Measurements from ENCODE around the gene INSIG2. TPM values are rescaled to one million over a fixed set of nuclear protein-coding genes. Genes with fewer than 3 reads are reported as not detected.

INSIG2 gene
- polyA plus RNA-seq = 10 to 100 TPM; 13.3 to 34.5 (median 15.9) TPM
- long read RNA-seq, donor 1 = 0 reads
- long read RNA-seq, donor 2 = 0 reads
- long read RNA-seq, donor 3, transcript INSIG2-201 (6 exons, 2,590 nt) = major isoform, 11 of 14 reads
- long read RNA-seq, donor 3, partial matches to known transcripts = 0 of 14 reads
- long read RNA-seq, donor 3, other reads (novel, unspliced or antisense) = 0 of 14 reads
- long read RNA-seq, donor 4, partial matches to known transcripts = 0 of 1 reads
- long read RNA-seq, donor 4, other reads (novel, unspliced or antisense) = 0 of 1 reads
- long read RNA-seq, donor 5, partial matches to known transcripts = 0 of 5 reads
- long read RNA-seq, donor 5, other reads (novel, unspliced or antisense) = 0 of 5 reads
- long read RNA-seq, donor 6, transcript INSIG2-201 (6 exons, 2,590 nt) = major isoform, 8 of 19 reads
- long read RNA-seq, donor 6, partial matches to known transcripts = 10 of 19 reads
- long read RNA-seq, donor 6, other reads (novel, unspliced or antisense) = 0 of 19 reads
- long read RNA-seq, donor 7 = 0 reads
- long read RNA-seq, donor 8, partial matches to known transcripts = 0 of 3 reads
- long read RNA-seq, donor 8, other reads (novel, unspliced or antisense) = 0 of 3 reads
- long read RNA-seq, donor 9, partial matches to known transcripts = 0 of 1 reads
- long read RNA-seq, donor 9, other reads (novel, unspliced or antisense) = 0 of 1 reads
- long read RNA-seq, donor 10, transcript INSIG2-201 (6 exons, 2,590 nt) = major isoform, 14 of 15 reads
- long read RNA-seq, donor 10, partial matches to known transcripts = 0 of 15 reads
- long read RNA-seq, donor 10, other reads (novel, unspliced or antisense) = 0 of 15 reads

DNA sequence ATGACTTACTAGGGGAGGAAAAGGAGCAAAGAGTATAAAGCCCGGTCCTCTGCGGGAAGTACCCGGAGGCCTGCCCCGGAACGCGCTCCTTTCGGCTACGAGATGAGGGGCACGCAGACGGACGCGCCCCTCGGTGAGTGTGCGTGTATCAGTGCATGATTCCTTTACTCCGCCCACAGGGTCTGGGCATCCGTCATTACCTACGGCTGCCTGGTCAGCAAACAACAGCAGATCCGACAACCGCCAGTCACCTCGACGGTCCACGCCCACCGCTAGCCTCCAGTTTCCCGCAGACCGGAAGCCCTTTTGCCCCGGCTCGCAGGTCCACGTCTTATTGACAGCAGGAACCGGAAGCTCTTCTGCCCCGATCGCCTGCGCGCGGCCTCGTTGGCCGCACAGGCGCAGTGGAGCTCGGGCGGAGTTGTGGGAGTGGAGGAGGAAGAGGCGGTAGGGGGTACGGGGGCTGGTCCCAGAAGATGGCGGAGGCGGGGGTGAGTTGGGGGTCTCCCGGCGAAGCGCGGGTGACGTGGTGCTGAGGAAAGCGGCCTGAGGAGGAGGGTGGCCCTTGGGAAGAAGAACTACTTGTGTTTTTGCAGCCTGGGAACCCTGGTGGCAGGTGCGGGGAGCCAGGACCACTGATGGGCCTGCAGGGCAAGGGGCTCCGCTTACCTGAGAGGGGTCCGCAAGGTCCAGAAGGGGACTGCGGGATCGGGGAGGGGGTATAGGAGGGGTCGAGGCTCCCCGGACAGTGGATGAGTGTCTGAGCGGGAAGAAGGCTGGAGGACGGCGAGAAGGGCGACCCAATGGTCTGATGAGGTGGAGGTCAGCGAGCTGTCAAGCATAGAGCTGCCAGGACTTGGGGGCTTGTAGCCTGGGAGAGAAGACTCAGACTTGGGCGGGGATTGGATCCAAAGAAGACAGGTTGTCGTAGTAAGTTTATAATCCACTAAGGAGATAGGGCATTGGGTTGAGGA is at the start of gene INSIG2:
INSIG2 (plus strand) TSS at position 421 of the 974 bp plus-strand sequence. CDS start 8,086 bp downstream, outside the sequence.
- peak; percentile 97 to 98 for DNase-seq
- Histone ChIP-seq H3K27ac (ENCODE audit: low read depth in 1 of 3, low read length in 2 of 3) (peak within 1 kb of the TSS; percentile 58 to 71 (median 64)), H3K9me3 (ENCODE audit: control insufficient read depth in 2 of 2, insufficient read depth in 1 of 2, low read depth in 1 of 2, low read length in 1 of 2) (no peaks in the 10 kb centered on the region), H3K36me3 (ENCODE audit: control insufficient read depth in 3 of 3, insufficient read depth in 2 of 3, low read depth in 1 of 3, low read length in 3 of 3) (no peaks in the 10 kb centered on the region), H3K27me3 (ENCODE audit: control insufficient read depth in 3 of 3, insufficient read depth in 3 of 3, low read length in 3 of 3) (no peaks in the 10 kb centered on the region), H3K4me3 (ENCODE audit: low read depth in 1 of 3, low read length in 3 of 3) (peak within 1 kb of the TSS; percentile 75 to 91 (median 80)), H3K4me1 (ENCODE audit: control insufficient read depth in 3 of 3, insufficient read depth in 2 of 3, low read depth in 1 of 3, low read length in 2 of 3) (peaks cover 2 to 19% (median 3%) of the 10 kb centered on the region in 3 donors)
- no peak for FAIRE-seq
- WGBS, 3 donors = 0 to 1% (median 0%) methylated on average over 63 of the region's 63 CpGs

DNA sequence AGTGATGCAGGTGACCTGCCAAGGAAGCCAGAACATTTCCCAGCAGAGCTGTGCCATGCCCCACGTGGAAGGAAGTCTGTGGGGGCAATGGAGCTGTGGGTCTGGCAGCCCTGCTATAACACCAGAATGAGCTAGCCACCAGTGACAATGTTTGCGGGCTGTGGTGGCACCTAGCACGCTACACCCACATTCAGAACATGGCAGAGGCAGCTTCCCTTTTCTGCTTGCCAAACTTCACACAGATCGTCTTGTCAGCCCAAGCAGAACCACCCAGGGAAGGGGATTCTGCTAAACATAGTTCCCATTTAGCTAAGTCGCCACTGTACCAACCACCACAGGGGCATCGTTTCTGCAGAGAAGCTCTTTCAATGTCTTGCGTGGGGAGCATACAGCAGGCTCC is 47.4 kb upstream of the INSIG2 start:
- Histone ChIP-seq H3K9me3 (ENCODE audit: control insufficient read depth in 2 of 2, insufficient read depth in 1 of 2, low read depth in 1 of 2, low read length in 1 of 2) (no peaks in the 10 kb centered on the region), H3K36me3 (ENCODE audit: control insufficient read depth in 3 of 3, insufficient read depth in 2 of 3, low read depth in 1 of 3, low read length in 3 of 3) (no peaks in the 10 kb centered on the region), H3K4me3 (ENCODE audit: low read depth in 1 of 3, low read length in 3 of 3) (no peak overlapping the region), H3K4me1 (ENCODE audit: control insufficient read depth in 3 of 3, insufficient read depth in 2 of 3, low read depth in 1 of 3, low read length in 2 of 3) (no peaks in the 10 kb centered on the region), H3K27ac (ENCODE audit: low read depth in 1 of 3, low read length in 2 of 3) (no peak overlapping the region), H3K27me3 (ENCODE audit: control insufficient read depth in 3 of 3, insufficient read depth in 3 of 3, low read length in 3 of 3) (peaks cover 0 to 2% (median 2%) of the 10 kb centered on the region in 3 donors)
- WGBS, 3 donors = 76 to 82% (median 77%) methylated on average over 7 of the region's 7 CpGs
- DNase-seq (no peak), FAIRE-seq (no peak)

DNA sequence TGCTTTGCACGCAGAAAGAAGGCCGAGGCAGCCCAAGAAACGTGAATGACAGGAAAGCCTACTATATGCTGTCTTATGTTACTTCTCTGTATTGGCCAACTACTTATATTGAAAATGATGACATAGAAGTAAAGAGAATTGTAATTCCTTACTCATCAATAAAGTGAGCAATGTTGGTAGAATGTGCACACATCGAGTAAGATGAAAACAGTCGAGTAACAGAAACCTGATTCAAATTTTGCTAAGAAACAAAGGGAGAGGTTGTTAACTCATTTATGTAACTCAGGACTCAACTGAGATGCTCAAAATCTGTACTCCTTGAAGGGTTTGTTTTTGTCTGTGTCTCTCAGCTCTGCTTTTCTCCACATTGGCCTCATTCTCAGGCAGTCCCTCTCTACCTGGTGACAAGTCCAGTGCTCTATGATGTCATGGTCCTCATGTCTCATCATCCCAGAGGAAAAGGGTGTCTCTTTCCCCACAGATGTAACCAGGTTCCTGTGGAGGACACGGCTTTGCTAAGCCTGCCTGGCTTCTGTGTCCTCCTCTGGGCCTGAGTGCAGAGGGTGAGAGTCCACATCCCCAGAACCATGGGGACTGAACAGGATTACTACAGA is 44.1 kb upstream of the INSIG2 start:
- no peak for DNase-seq
- H3K4me1 ChIP-seq (ENCODE audit: control insufficient read depth in 3 of 3, insufficient read depth in 2 of 3, low read depth in 1 of 3, low read length in 2 of 3) = no peaks in the 10 kb centered on the region
- H3K27ac ChIP-seq (ENCODE audit: low read depth in 1 of 3, low read length in 2 of 3) = no peak overlapping the region
- H3K27me3 ChIP-seq (ENCODE audit: control insufficient read depth in 3 of 3, insufficient read depth in 3 of 3, low read length in 3 of 3) = peaks cover 0 to 2% (median 0%) of the 10 kb centered on the region in 3 donors
- WGBS, 3 donors = 72 to 83% (median 75%) methylated on average over 6 of the region's 6 CpGs
- FAIRE-seq = no peak
- H3K36me3 ChIP-seq (ENCODE audit: control insufficient read depth in 3 of 3, insufficient read depth in 2 of 3, low read depth in 1 of 3, low read length in 3 of 3) = no peaks in the 10 kb centered on the region
- no peak overlapping the region for H3K4me3 ChIP-seq (ENCODE audit: low read depth in 1 of 3, low read length in 3 of 3)
- no peaks in the 10 kb centered on the region for H3K9me3 ChIP-seq (ENCODE audit: control insufficient read depth in 2 of 2, insufficient read depth in 1 of 2, low read depth in 1 of 2, low read length in 1 of 2)

- whole genome bisulfite sequencing, 3 donors = 83 to 89% (median 87%) methylated on average over 2 of the region's 2 CpGs
- FAIRE-seq = no peak
Measured at GRCh38 chr2:118044854-118045253, 43.4 kb upstream of the INSIG2 start.

DNA sequence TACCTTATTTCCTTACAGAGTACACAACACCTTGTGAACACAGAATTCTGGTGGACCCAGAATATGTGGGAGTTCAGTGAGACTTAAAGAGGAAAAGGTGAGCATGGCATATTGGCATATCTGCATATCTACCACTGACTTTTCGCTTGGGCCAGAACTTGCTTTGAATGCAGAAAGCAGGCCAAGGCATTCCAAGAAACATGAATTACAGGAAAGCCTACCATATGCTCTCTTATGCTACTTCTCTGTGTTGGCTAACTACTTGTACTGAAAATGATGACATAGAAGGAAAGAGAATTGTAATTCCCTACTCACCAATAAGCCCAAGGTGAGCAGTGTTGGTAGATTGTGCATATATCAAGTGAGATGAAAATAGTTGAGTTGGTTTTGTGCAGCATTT is 43.0 kb upstream of the INSIG2 start:
- no peaks in the 10 kb centered on the region for H3K9me3 ChIP-seq (ENCODE audit: control insufficient read depth in 2 of 2, insufficient read depth in 1 of 2, low read depth in 1 of 2, low read length in 1 of 2)
- 88 to 94% (median 91%) methylated on average over 1 of the region's 1 CpG for WGBS, 3 donors
- DNase-seq (no peak), FAIRE-seq (no peak)
- H3K27me3 ChIP-seq (ENCODE audit: control insufficient read depth in 3 of 3, insufficient read depth in 3 of 3, low read length in 3 of 3) = no peaks in the 10 kb centered on the region
- H3K4me1 ChIP-seq (ENCODE audit: control insufficient read depth in 3 of 3, insufficient read depth in 2 of 3, low read depth in 1 of 3, low read length in 2 of 3) = no peaks in the 10 kb centered on the region
- no peak overlapping the region for H3K27ac ChIP-seq (ENCODE audit: low read depth in 1 of 3, low read length in 2 of 3)
- H3K36me3 ChIP-seq (ENCODE audit: control insufficient read depth in 3 of 3, insufficient read depth in 2 of 3, low read depth in 1 of 3, low read length in 3 of 3) = no peaks in the 10 kb centered on the region
- no peak overlapping the region for H3K4me3 ChIP-seq (ENCODE audit: low read depth in 1 of 3, low read length in 3 of 3)

More at GRCh38 chr2:118044854-118045253, 43.4 kb upstream of the INSIG2 start:
- no peaks in the 10 kb centered on the region for H3K36me3 ChIP-seq (ENCODE audit: control insufficient read depth in 3 of 3, insufficient read depth in 2 of 3, low read depth in 1 of 3, low read length in 3 of 3)
- H3K27me3 ChIP-seq (ENCODE audit: control insufficient read depth in 3 of 3, insufficient read depth in 3 of 3, low read length in 3 of 3) = peaks cover 0 to 2% (median 0%) of the 10 kb centered on the region in 3 donors
- no peak overlapping the region for H3K27ac ChIP-seq (ENCODE audit: low read depth in 1 of 3, low read length in 2 of 3)
- DNase-seq = no peak
- no peaks in the 10 kb centered on the region for H3K9me3 ChIP-seq (ENCODE audit: control insufficient read depth in 2 of 2, insufficient read depth in 1 of 2, low read depth in 1 of 2, low read length in 1 of 2)
- H3K4me1 ChIP-seq (ENCODE audit: control insufficient read depth in 3 of 3, insufficient read depth in 2 of 3, low read depth in 1 of 3, low read length in 2 of 3) = no peaks in the 10 kb centered on the region
- no peak overlapping the region for H3K4me3 ChIP-seq (ENCODE audit: low read depth in 1 of 3, low read length in 3 of 3)

GRCh38 chr2:118046634-118047210 is 41.5 kb upstream of the INSIG2 start:
- no peaks in the 10 kb centered on the region for H3K27me3 ChIP-seq (ENCODE audit: control insufficient read depth in 3 of 3, insufficient read depth in 3 of 3, low read length in 3 of 3)
- H3K4me1 ChIP-seq (ENCODE audit: control insufficient read depth in 3 of 3, insufficient read depth in 2 of 3, low read depth in 1 of 3, low read length in 2 of 3) = no peaks in the 10 kb centered on the region
- FAIRE-seq = peak; percentile 92
- no peak overlapping the region for H3K27ac ChIP-seq (ENCODE audit: low read depth in 1 of 3, low read length in 2 of 3)
- no peaks in the 10 kb centered on the region for H3K36me3 ChIP-seq (ENCODE audit: control insufficient read depth in 3 of 3, insufficient read depth in 2 of 3, low read depth in 1 of 3, low read length in 3 of 3)
- H3K9me3 ChIP-seq (ENCODE audit: control insufficient read depth in 2 of 2, insufficient read depth in 1 of 2, low read depth in 1 of 2, low read length in 1 of 2) = no peaks in the 10 kb centered on the region
- 4 to 11% (median 7%) methylated on average over 4 of the region's 4 CpGs for WGBS, 3 donors
- no peak overlapping the region for H3K4me3 ChIP-seq (ENCODE audit: low read depth in 1 of 3, low read length in 3 of 3)
- peak; percentile 42 to 49 for DNase-seq

- FAIRE-seq = no peak
- 15 to 51% (median 36%) methylated on average over 3 of the region's 3 CpGs for WGBS, 3 donors
- H3K27ac ChIP-seq (ENCODE audit: low read depth in 1 of 3, low read length in 2 of 3) = no peak overlapping the region
- H3K4me1 ChIP-seq (ENCODE audit: control insufficient read depth in 3 of 3, insufficient read depth in 2 of 3, low read depth in 1 of 3, low read length in 2 of 3) = no peaks in the 10 kb centered on the region
- H3K27me3 ChIP-seq (ENCODE audit: control insufficient read depth in 3 of 3, insufficient read depth in 3 of 3, low read length in 3 of 3) = no peaks in the 10 kb centered on the region
- DNase-seq = peak in 1 of 2 donors; percentile 10
- H3K9me3 ChIP-seq (ENCODE audit: control insufficient read depth in 2 of 2, insufficient read depth in 1 of 2, low read depth in 1 of 2, low read length in 1 of 2) = no peaks in the 10 kb centered on the region
- H3K36me3 ChIP-seq (ENCODE audit: control insufficient read depth in 3 of 3, insufficient read depth in 2 of 3, low read depth in 1 of 3, low read length in 3 of 3) = no peaks in the 10 kb centered on the region
- no peak overlapping the region for H3K4me3 ChIP-seq (ENCODE audit: low read depth in 1 of 3, low read length in 3 of 3)
Measured at GRCh38 chr2:118047380-118047826, 40.9 kb upstream of the INSIG2 start.

Data from small intestine (tissue), 16 donors.